ENCODE results near the gene CDCA8.

The CDCA8 gene

DNA sequence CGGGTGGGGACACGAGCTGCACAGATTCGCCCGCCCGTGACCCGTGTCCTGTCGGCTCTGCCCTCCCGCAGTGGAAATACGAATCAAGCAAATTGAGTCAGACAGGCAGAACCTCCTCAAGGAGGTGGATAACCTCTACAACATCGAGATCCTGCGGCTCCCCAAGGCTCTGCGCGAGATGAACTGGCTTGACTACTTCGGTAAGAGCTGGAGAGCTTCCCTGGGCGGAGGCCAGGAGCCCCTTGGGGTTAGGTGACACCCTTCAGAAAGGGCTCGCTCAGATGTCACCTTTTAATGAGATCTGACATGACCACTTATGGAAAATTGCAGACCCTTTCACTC is 489 bp downstream of the CDCA8 start:
- Histone ChIP-seq H3K36me3 (ENCODE audit: control insufficient read depth in 4 of 4, insufficient read depth in 4 of 4, low read length in 3 of 4) (peaks cover 6 to 36% (median 17%) of the 10 kb centered on the region in 4 experiments), H3K27ac (ENCODE audit: insufficient read depth in 1 of 2, low read depth in 1 of 2, low read length in 2 of 2, poor library complexity in 1 of 2, severe bottlenecking in 2 of 2) (peak overlapping the region in 1 of 2 experiments; percentile 54), H3K9me3 (ENCODE audit: control extremely low read depth in 1 of 5, control insufficient read depth in 4 of 5, insufficient read depth in 2 of 5, low read depth in 1 of 5, low read length in 4 of 5) (no peaks in the 10 kb centered on the region), H3K27me3 (replicated peaks in 2 of 5; ENCODE audit: control insufficient read depth in 4 of 5, insufficient read depth in 5 of 5, low read length in 4 of 5) (no peaks in the 10 kb centered on the region), H3K4me1 (ENCODE audit: control extremely low read depth in 1 of 4, control insufficient read depth in 4 of 4, insufficient read depth in 4 of 4, low read length in 3 of 4) (peaks cover 16 to 40% (median 31%) of the 10 kb centered on the region in 4 experiments), H3K4me3 (ENCODE audit: control insufficient read depth in 1 of 7, extremely low read depth in 1 of 7, insufficient read depth in 4 of 7, low read depth in 2 of 7, low read length in 6 of 7) (peak overlapping the region; percentile 61 to 99 (median 98))
- ChIA-PET CTCF (no interaction called here), POLR2A (interaction anchor here (1.1 to 1.6 kb wide), 2 partner anchors 8 to 115 kb away, joined by 3 to 7 read pairs; partner anchors contain the start of genes C1orf122 and YRDC)
- 5% methylated on average over 12 of the region's 16 CpGs for WGBS (ENCODE audit: insufficient coverage)
- DNase-seq: peak in 1 of 3 donors; percentile 1

DNA sequence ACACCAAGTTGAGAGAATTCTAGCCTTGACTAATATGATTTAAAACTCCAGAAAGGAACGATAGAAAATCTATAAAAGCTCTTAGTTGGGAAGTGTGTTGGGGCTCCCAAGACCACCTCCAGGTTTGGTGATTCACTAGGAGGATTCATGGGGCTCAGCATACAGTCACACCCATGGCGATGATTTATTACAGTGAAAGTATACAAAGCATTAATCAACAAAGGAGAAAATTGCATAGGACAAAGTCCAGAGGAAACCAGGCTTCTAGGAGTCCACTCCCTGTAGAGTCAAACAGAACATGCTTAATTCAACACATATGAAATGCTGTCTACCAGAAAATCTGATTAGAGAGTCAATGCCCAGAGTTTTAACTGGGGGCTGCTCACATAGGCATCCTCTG is 4.8 kb downstream of the CDCA8 start:
- Histone ChIP-seq H3K4me1 (ENCODE audit: control extremely low read depth in 1 of 4, control insufficient read depth in 4 of 4, insufficient read depth in 4 of 4, low read length in 3 of 4) (peaks cover 0 to 11% (median 5%) of the 10 kb centered on the region in 4 experiments), H3K4me3 (ENCODE audit: control insufficient read depth in 1 of 7, extremely low read depth in 1 of 7, insufficient read depth in 4 of 7, low read depth in 2 of 7, low read length in 6 of 7) (no peak overlapping the region), H3K27me3 (replicated peaks in 2 of 5; ENCODE audit: control insufficient read depth in 4 of 5, insufficient read depth in 5 of 5, low read length in 4 of 5) (no peaks in the 10 kb centered on the region), H3K27ac (ENCODE audit: insufficient read depth in 1 of 2, low read depth in 1 of 2, low read length in 2 of 2, poor library complexity in 1 of 2, severe bottlenecking in 2 of 2) (no peak overlapping the region), H3K36me3 (ENCODE audit: control insufficient read depth in 4 of 4, insufficient read depth in 4 of 4, low read length in 3 of 4) (peaks cover 19 to 65% (median 35%) of the 10 kb centered on the region in 4 experiments), H3K9me3 (ENCODE audit: control extremely low read depth in 1 of 5, control insufficient read depth in 4 of 5, insufficient read depth in 2 of 5, low read depth in 1 of 5, low read length in 4 of 5) (no peaks in the 10 kb centered on the region)
- DNase-seq: no peak
- POLR2A ChIA-PET: no interaction called here
- CTCF ChIA-PET: interaction anchor here (0.6 kb wide), 1 partner anchor 75 kb away, joined by 4 read pairs; no protein-coding TSS in a partner anchor
- WGBS (ENCODE audit: insufficient coverage): no CpG with 5 or more reads among the region's 2 CpGs

DNA sequence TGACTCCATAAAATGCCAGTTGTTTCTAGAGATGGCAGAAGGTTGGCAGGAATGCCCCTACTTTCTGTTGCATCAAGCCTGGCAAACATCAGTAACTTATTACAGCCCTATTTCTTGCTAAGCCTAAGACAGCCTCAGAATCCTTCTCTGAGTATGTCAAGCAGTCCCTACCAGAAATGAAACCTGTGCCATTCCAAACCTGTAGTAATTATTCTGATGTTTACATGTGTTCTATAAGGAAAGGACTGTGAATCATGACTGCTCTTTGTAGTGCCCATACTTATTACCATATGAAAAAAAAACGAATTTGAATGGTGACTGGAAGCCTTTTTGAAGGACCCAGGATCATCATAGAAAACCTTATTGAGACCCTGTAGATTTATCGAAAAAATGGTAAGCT is 5.4 kb downstream of the CDCA8 start:
- H3K4me1 ChIP-seq (ENCODE audit: control extremely low read depth in 1 of 4, control insufficient read depth in 4 of 4, insufficient read depth in 4 of 4, low read length in 3 of 4): peaks cover 0 to 7% (median 4%) of the 10 kb centered on the region in 4 experiments
- H3K27me3 ChIP-seq (replicated peaks in 2 of 5; ENCODE audit: control insufficient read depth in 4 of 5, insufficient read depth in 5 of 5, low read length in 4 of 5): no peaks in the 10 kb centered on the region
- ChIA-PET POLR2A (no interaction called here), CTCF (no interaction called here)
- WGBS (ENCODE audit: insufficient coverage): 100% methylated on average over 1 of the region's 2 CpGs
- no peak overlapping the region for H3K27ac ChIP-seq (ENCODE audit: insufficient read depth in 1 of 2, low read depth in 1 of 2, low read length in 2 of 2, poor library complexity in 1 of 2, severe bottlenecking in 2 of 2)
- no peak overlapping the region for H3K4me3 ChIP-seq (ENCODE audit: control insufficient read depth in 1 of 7, extremely low read depth in 1 of 7, insufficient read depth in 4 of 7, low read depth in 2 of 7, low read length in 6 of 7)
- DNase-seq: no peak
- no peaks in the 10 kb centered on the region for H3K9me3 ChIP-seq (ENCODE audit: control extremely low read depth in 1 of 5, control insufficient read depth in 4 of 5, insufficient read depth in 2 of 5, low read depth in 1 of 5, low read length in 4 of 5)
- peaks cover 19 to 69% (median 38%) of the 10 kb centered on the region in 4 experiments for H3K36me3 ChIP-seq (ENCODE audit: control insufficient read depth in 4 of 4, insufficient read depth in 4 of 4, low read length in 3 of 4)

DNA sequence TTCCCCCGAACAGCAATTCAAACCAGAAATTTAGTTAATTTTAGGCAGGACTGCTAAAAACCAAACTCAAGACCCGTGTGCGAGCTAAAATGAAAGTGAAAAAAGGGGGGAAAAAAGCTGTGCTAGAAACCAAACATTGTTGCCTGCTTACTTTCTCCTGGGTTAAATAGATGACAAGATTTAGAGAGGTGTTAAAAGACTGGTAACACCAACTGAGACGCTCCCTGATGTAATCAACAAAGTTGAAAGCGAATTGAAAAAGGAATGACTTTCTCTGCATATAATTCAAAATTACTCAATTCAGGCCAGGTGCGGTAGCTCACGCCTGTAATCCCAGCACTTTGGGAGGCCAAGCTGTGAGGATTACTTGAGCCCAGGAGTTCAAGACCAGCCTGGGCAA is 6.8 kb downstream of the CDCA8 start:
- POLR2A ChIA-PET: no interaction called here
- 98% methylated on average over 6 of the region's 7 CpGs for whole genome bisulfite sequencing (ENCODE audit: insufficient coverage)
- no peaks in the 10 kb centered on the region for H3K27me3 ChIP-seq (replicated peaks in 2 of 5; ENCODE audit: control insufficient read depth in 4 of 5, insufficient read depth in 5 of 5, low read length in 4 of 5)
- H3K4me3 ChIP-seq (ENCODE audit: control insufficient read depth in 1 of 7, extremely low read depth in 1 of 7, insufficient read depth in 4 of 7, low read depth in 2 of 7, low read length in 6 of 7): no peak overlapping the region
- H3K9me3 ChIP-seq (ENCODE audit: control extremely low read depth in 1 of 5, control insufficient read depth in 4 of 5, insufficient read depth in 2 of 5, low read depth in 1 of 5, low read length in 4 of 5): no peaks in the 10 kb centered on the region
- no peaks in the 10 kb centered on the region for H3K4me1 ChIP-seq (ENCODE audit: control extremely low read depth in 1 of 4, control insufficient read depth in 4 of 4, insufficient read depth in 4 of 4, low read length in 3 of 4)
- no peak for DNase-seq
- peaks cover 19 to 81% (median 49%) of the 10 kb centered on the region in 4 experiments for H3K36me3 ChIP-seq (ENCODE audit: control insufficient read depth in 4 of 4, insufficient read depth in 4 of 4, low read length in 3 of 4)
- CTCF ChIA-PET: interaction anchor here (0.8 kb wide), 1 partner anchor 13 kb away, joined by 3 read pairs; no protein-coding TSS in a partner anchor
- no peak overlapping the region for H3K27ac ChIP-seq (ENCODE audit: insufficient read depth in 1 of 2, low read depth in 1 of 2, low read length in 2 of 2, poor library complexity in 1 of 2, severe bottlenecking in 2 of 2)

DNA sequence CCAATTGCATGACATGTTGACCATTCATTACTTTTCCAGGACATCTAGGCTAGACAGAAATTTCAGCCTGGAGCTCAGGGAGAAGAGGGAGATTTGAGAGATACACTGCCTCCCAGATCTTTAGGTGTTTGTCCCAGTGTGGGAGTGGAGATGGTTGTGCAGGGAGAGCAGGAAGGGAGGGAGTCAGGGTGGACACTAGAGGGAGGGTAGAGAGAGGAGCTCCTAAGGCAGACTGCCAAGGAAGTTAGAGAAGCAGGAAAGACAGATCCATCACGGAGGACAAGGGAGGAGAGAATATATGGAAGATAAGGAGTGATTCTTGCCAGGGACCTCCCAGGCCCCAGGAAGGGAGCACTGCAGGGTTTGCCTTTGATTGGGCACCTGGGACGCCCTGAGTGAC is 8.7 kb downstream of the CDCA8 start:
- WGBS (ENCODE audit: insufficient coverage): 100% methylated on average over 1 of the region's 2 CpGs
- ChIA-PET POLR2A (interaction anchor here (0.9 kb wide), 1 partner anchor 9 kb away, joined by 3 read pairs; the partner anchor contains the start of gene CDCA8), CTCF (interaction anchor here (0.6 to 1.5 kb wide), 3 partner anchors 13 to 235 kb away, joined by 3 read pairs; no protein-coding TSS in a partner anchor)
- Histone ChIP-seq H3K27ac (ENCODE audit: insufficient read depth in 1 of 2, low read depth in 1 of 2, low read length in 2 of 2, poor library complexity in 1 of 2, severe bottlenecking in 2 of 2) (no peak overlapping the region), H3K27me3 (replicated peaks in 2 of 5; ENCODE audit: control insufficient read depth in 4 of 5, insufficient read depth in 5 of 5, low read length in 4 of 5) (no peaks in the 10 kb centered on the region), H3K4me1 (ENCODE audit: control extremely low read depth in 1 of 4, control insufficient read depth in 4 of 4, insufficient read depth in 4 of 4, low read length in 3 of 4) (no peaks in the 10 kb centered on the region), H3K36me3 (ENCODE audit: control insufficient read depth in 4 of 4, insufficient read depth in 4 of 4, low read length in 3 of 4) (peaks cover 13 to 83% (median 56%) of the 10 kb centered on the region in 4 experiments), H3K9me3 (ENCODE audit: control extremely low read depth in 1 of 5, control insufficient read depth in 4 of 5, insufficient read depth in 2 of 5, low read depth in 1 of 5, low read length in 4 of 5) (no peaks in the 10 kb centered on the region), H3K4me3 (ENCODE audit: control insufficient read depth in 1 of 7, extremely low read depth in 1 of 7, insufficient read depth in 4 of 7, low read depth in 2 of 7, low read length in 6 of 7) (no peak overlapping the region)
- DNase-seq: no peak

DNA sequence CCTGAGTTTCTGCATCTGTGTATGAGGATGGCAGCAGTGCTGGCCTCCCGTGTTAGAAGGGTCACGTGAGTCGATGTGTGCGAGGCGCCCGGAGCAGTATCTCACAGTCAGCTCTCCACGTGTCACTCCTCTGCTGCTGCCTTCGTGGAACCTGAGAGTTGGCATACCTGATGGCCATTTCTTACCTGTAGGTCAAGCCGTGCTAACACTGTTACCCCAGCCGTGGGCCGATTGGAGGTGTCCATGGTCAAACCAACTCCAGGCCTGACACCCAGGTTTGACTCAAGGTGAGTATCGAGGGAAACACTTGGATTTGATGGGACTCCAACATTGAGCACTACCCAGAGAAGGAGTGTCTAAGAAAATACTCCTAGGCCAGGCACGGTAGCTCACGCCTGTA is 10.7 kb downstream of the CDCA8 start:
- POLR2A ChIA-PET: no interaction called here
- H3K27me3 ChIP-seq (replicated peaks in 2 of 5; ENCODE audit: control insufficient read depth in 4 of 5, insufficient read depth in 5 of 5, low read length in 4 of 5): no peaks in the 10 kb centered on the region
- H3K36me3 ChIP-seq (ENCODE audit: control insufficient read depth in 4 of 4, insufficient read depth in 4 of 4, low read length in 3 of 4): peaks cover 9 to 82% (median 58%) of the 10 kb centered on the region in 4 experiments
- DNase-seq: no peak
- WGBS (ENCODE audit: insufficient coverage): 96% methylated on average over 14 of the region's 14 CpGs
- H3K27ac ChIP-seq (ENCODE audit: insufficient read depth in 1 of 2, low read depth in 1 of 2, low read length in 2 of 2, poor library complexity in 1 of 2, severe bottlenecking in 2 of 2): no peak overlapping the region
- CTCF ChIA-PET: interaction anchor here (0.9 kb wide), 1 partner anchor 100 kb away, joined by 3 read pairs; no protein-coding TSS in a partner anchor
- no peaks in the 10 kb centered on the region for H3K4me1 ChIP-seq (ENCODE audit: control extremely low read depth in 1 of 4, control insufficient read depth in 4 of 4, insufficient read depth in 4 of 4, low read length in 3 of 4)
- no peaks in the 10 kb centered on the region for H3K9me3 ChIP-seq (ENCODE audit: control extremely low read depth in 1 of 5, control insufficient read depth in 4 of 5, insufficient read depth in 2 of 5, low read depth in 1 of 5, low read length in 4 of 5)
- H3K4me3 ChIP-seq (ENCODE audit: control insufficient read depth in 1 of 7, extremely low read depth in 1 of 7, insufficient read depth in 4 of 7, low read depth in 2 of 7, low read length in 6 of 7): no peak overlapping the region

DNA sequence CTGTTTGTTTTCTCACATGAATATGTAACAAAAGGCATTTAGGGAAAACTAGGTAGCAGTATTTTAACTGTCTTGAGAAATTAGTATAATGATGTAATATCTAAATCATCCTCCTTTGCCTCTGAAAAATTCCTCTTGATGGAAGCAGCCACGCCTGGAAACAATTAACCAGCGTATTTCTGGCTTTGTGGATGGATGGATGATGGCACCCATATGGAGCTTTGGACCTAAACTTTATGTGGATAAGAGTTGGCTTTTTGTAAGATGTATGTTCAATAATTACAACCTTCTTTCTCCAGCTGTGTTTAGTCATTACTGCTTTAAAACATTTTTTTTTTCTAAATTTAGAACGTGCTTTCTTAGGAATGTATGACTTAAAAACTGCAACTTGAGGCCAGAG is 12.7 kb downstream of the CDCA8 start:
- no peaks in the 10 kb centered on the region for H3K27me3 ChIP-seq (replicated peaks in 2 of 5; ENCODE audit: control insufficient read depth in 4 of 5, insufficient read depth in 5 of 5, low read length in 4 of 5)
- no peaks in the 10 kb centered on the region for H3K4me1 ChIP-seq (ENCODE audit: control extremely low read depth in 1 of 4, control insufficient read depth in 4 of 4, insufficient read depth in 4 of 4, low read length in 3 of 4)
- ChIA-PET CTCF (no interaction called here), POLR2A (no interaction called here)
- peaks cover 15 to 85% (median 65%) of the 10 kb centered on the region in 4 experiments for H3K36me3 ChIP-seq (ENCODE audit: control insufficient read depth in 4 of 4, insufficient read depth in 4 of 4, low read length in 3 of 4)
- no peak overlapping the region for H3K4me3 ChIP-seq (ENCODE audit: control insufficient read depth in 1 of 7, extremely low read depth in 1 of 7, insufficient read depth in 4 of 7, low read depth in 2 of 7, low read length in 6 of 7)
- no CpG with 5 or more reads among the region's 3 CpGs for WGBS (ENCODE audit: insufficient coverage)
- no peaks in the 10 kb centered on the region for H3K9me3 ChIP-seq (ENCODE audit: control extremely low read depth in 1 of 5, control insufficient read depth in 4 of 5, insufficient read depth in 2 of 5, low read depth in 1 of 5, low read length in 4 of 5)
- H3K27ac ChIP-seq (ENCODE audit: insufficient read depth in 1 of 2, low read depth in 1 of 2, low read length in 2 of 2, poor library complexity in 1 of 2, severe bottlenecking in 2 of 2): no peak overlapping the region
- DNase-seq: no peak

Data from common myeloid progenitor, CD34-positive (primary cell).